A549 (cell line): ENCODE results near the gene SMARCB1.

Experiments used
- CBX8 ChIP-seq: fragments of 200-600 bp; sonication (generic); IDR thresholded peaks from 2 replicates; pipeline ENCODE4 v1.6.1; 2016
- CTCF ChIP-seq: fragments of >200 bp; sonication (Bioruptor Twin); formaldehyde crosslinking; IDR thresholded peaks from 3 replicates; pipeline ENCODE4 v1.5.1; 2016
- POLR2A ChIP-seq: IDR thresholded peaks from 2 replicates; pipeline ENCODE4 v1.6.1; 2012; ENCODE audit warnings: mild to moderate bottlenecking, low read length
- POLR2AphosphoS2 ChIP-seq: conservative IDR thresholded peaks from 2 replicates; pipeline ENCODE4 v1.6.1; 2012; ENCODE audit warnings: low read length, improper control_type of control experiment, inconsistent platforms
- RAD21 ChIP-seq, 2 experiments: fragments of >200 bp in 1 of 2; sonication (Bioruptor Twin) in 1 of 2; formaldehyde crosslinking in 1 of 2; IDR thresholded peaks in 1 of 2; conservative IDR thresholded peaks in 1 of 2; 2 replicates in 1 of 2; 3 replicates in 1 of 2; pipeline ENCODE4 v1.6.1; 2012 to 2018; ENCODE audit warnings: inconsistent platforms in 1 of 2
- TF ChIP-seq, protein P1 (sequence below): fragments of 250-450 bp; sonication (Bioruptor Pico); IDR thresholded peaks from 2 replicates; pipeline ENCODE4 v1.5.0; 2021; ENCODE audit warnings: mild to moderate bottlenecking, moderate library complexity, borderline replicate concordance

DNA sequence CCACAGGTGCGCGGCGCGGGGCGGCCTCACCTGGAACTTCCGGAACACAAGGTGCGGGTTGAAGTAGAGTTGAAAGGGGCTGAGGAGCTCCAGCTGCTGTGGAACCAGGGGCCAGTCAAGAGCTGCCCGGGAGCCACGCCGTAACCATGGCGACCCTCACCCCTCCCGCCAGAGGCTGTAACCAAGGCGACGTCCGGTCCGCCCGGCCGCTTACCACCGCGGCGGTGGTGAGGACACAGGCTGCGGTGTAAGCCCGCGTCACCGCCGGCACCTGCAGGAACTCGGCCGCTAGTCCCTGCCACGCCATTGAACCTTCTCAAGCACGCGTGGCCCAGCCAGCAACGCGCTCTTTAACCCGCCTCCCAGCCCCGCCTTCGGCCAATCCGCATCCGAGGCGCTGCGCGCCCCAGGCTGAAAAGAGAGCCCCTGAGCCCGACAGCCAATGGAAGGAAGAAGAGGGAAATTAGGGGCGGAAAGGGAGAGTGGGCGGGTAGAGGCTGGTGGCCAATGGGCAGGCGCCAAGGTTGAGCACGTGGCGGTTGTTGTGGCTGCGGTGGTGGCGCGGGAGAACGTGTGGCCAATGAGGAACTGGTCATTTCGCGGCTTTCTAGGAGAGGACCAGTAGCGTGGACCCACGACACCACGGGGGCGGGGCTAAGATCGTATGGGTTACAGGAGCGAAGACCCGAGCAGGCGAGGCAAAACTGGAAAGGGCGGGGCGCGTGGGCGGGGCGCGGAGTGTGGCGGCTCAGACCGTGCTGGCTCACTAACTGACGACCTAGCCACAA, 52.1 kb downstream of the SMARCB1 start, which contains the start of gene DERL3:
- TF ChIP-seq CTCF (no peak), POLR2A (no peak), CBX8 (no peak), POLR2AphosphoS2 (no peak), RAD21 (conservative IDR thresholded peaks at IDR 0.05 in 1 of 2, IDR thresholded peaks at IDR 0.05 in 1 of 2) (no peak)
- TF ChIP-seq, protein P1, sequence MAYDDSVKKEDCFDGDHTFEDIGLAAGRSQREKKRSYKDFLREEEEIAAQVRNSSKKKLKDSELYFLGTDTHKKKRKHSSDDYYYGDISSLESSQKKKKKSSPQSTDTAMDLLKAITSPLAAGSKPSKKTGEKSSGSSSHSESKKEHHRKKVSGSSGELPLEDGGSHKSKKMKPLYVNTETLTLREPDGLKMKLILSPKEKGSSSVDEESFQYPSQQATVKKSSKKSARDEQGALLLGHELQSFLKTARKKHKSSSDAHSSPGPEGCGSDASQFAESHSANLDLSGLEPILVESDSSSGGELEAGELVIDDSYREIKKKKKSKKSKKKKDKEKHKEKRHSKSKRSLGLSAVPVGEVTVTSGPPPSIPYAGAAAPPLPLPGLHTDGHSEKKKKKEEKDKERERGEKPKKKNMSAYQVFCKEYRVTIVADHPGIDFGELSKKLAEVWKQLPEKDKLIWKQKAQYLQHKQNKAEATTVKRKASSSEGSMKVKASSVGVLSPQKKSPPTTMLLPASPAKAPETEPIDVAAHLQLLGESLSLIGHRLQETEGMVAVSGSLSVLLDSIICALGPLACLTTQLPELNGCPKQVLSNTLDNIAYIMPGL (CRISPR knock-in tag), result no peak
